Measurements from ENCODE around the gene TRABD2A.

The TRABD2A gene

DNA sequence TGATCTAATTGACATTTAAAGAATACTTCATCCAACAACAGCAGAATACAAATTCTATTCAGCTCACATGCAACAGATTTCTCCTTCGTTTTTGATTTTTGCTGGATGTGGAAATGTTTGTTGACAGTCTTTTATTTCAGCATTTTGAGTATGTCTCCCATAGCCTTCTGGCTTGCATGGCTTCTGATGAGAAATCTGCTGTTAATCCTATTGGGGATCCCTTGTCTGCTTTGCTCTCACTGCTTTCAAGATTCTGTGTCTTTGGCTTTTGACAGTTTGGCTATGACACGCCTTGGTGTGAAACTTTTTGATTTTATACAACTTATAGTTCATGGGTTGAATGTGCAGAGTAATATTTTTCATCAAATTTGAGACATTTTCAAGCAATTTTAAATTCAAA, 44.7 kb downstream of the TRABD2A start:
- TF ChIP-seq, protein P1, sequence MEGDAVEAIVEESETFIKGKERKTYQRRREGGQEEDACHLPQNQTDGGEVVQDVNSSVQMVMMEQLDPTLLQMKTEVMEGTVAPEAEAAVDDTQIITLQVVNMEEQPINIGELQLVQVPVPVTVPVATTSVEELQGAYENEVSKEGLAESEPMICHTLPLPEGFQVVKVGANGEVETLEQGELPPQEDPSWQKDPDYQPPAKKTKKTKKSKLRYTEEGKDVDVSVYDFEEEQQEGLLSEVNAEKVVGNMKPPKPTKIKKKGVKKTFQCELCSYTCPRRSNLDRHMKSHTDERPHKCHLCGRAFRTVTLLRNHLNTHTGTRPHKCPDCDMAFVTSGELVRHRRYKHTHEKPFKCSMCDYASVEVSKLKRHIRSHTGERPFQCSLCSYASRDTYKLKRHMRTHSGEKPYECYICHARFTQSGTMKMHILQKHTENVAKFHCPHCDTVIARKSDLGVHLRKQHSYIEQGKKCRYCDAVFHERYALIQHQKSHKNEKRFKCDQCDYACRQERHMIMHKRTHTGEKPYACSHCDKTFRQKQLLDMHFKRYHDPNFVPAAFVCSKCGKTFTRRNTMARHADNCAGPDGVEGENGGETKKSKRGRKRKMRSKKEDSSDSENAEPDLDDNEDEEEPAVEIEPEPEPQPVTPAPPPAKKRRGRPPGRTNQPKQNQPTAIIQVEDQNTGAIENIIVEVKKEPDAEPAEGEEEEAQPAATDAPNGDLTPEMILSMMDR (IDR thresholded peaks at IDR 0.05) = no peak

DNA sequence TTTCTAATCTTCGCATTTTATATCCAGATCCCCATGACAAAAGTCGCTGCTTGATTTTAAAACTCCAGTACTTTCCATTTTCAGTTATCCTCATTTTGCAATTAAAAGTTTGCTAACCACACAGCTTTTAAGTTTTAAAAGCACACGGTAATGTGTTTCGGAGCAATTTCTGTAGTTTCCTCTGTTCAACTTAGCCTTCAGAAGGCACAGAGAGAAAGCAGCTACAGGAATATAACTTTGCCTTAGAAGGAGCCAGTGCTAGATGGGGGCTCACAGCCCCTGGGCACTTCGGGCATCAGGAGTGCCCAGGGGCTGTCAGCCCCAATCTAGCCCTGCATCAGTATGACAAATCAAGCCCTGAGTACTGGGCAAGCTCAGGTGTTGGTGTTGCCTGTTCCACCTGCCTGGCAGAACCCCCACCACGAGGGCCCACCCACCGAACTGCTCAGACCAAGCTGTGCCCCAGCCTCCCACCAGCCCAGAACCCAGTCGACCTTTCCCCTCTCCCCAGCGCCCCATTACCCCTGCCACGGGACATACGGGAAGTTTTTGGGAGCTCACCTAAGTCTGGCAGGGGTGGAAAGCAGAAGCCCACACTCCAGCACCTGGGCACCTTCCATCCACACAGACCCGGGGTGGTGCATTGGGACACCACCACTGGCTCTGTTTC, 47.3 kb downstream of the TRABD2A start:
- TF ChIP-seq, protein P1 (IDR thresholded peaks at IDR 0.05) = no peak

DNA sequence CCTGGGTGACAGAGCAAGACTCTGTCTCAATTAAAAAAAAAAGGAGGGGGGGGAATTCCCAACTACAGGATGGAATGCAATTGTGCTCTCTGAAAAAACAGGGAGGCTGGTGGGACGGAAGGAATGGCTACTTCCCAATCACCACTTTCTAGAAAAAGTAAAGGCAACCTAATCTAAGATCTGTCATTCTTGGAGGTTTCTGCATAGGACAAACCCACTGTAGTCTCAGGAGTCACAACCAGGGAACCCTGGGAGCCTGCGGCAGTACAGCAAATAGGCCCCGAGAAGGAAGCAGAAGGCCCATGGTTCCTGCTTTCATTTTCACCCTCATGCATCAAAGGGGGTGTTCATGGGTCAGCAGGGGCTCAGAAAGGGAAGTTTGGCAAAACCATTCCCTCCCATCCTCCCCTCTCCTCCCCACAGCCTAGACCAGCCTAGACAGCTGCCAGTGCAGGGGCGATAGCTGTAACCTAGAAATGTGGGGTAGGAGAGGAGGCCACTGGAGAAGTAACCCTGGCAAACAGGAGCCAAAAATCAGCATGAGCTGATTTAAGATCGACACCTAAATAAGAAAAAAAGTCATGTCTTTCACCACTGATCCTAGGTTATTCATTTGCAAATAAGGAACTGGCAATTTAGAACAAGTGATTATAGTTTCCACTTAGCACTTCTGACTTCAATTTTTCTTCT, 48.0 kb downstream of the TRABD2A start:
- TF ChIP-seq, protein P1 (IDR thresholded peaks at IDR 0.05) = no peak

DNA sequence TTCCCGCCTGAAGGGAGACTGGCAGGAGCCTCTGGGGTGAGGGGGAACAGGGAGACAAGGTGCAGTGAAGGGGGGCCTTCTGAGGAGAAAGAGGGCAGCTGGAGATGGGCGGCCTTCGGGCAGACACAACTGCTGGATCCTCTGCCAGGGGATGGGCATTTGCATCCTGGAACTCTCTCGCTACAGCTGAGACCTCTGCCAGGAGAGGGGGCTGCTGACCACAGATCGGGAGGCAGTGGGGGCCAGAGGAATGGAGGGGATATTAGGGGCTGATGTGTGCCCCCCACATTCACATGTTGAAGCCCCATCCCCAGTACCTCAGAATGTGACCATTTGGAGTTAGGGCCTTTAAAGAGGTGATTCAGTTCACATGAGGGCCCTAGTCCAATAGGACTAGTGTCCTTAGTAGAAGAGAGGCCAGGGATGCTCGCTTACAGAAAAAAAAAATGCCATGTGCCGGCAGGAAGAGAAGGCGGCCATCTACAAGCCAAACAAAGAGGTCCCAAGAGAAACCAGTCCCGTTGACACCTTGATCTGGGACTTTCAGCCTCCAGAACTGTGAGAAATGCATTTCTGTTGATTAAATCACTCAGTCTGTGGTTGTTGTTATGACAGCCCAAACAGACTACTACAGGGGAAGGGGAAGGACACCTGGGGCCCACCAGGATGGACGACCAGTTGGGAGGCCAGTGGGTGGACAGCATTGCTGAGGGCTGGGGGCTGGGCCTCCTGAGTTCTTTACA, 50.0 kb downstream of the TRABD2A start:
- TF ChIP-seq, protein P1 (IDR thresholded peaks at IDR 0.05) = no peak

DNA sequence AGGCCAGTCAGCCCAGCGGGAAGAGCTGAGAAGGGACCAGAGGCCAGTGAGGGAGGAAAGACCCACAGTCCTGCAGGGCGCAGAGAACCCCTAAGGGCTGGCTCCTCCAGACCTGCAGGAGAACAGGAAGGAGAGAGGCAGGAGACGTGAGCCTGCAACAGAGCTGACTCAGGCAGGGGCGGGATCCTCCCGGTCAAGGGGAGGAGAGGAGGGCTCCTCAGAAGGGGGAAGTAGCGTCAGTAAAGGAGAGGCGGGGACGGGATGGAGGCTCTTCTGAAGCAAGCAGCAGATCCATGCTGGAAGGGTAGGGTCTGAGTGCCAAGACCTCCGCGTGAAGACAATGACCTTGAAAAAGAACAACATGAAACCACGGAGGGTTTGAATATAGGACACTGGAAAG, 50.8 kb downstream of the TRABD2A start:
- TF ChIP-seq, protein P1 (IDR thresholded peaks at IDR 0.05) = no peak

DNA sequence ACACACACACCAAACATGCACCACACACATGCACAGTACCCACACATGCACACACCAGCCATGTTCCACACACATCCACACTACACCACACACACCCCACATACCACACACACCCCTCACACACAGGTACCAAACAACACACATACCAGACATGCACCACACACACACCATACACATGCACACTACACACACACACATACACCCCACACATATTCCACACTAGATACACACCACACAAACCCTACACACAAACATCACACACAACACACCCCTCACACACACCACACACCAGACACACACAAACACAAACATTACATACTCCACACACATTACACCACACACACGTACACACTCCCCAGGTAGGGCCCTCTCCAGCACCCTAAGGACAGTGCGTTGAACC, 51.2 kb downstream of the TRABD2A start:
- TF ChIP-seq, protein P1 (IDR thresholded peaks at IDR 0.05) = no peak

DNA sequence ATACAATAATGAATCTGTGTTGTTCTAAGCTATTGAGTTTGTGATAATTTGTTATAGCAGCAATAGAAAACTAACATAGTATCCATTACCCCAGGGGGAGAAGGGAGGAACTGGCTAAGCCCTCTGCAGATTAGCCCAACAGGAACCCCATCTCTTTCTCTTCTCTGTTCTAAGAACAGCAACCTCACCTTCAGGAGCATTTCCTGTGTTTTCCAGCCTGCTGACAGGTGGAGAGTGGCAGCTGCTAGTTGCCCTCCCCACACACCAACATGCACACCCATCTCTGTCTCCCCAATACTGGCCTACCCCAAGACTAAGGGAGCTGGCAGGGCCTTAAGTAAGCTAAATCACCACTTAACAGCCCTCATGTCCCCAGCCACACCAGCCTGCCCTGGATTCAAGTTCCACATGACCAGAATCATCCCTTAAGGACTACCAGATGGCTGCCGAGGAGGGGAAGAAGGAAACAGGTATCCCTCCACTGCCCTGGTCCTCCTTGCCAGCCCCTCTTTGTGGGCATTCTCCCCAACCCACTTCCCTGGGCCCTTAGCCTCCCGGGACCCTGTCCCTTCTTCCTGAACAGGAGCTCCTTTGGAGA, 52.8 kb downstream of the TRABD2A start:
- TF ChIP-seq, protein P1 (IDR thresholded peaks at IDR 0.05) = no peak
